Measurements from ENCODE around the gene HMGCS1.

GRCh38 chr5:43309637-43310036, 3.6 kb downstream of the HMGCS1 start:
- TF ChIP-seq CTCF (conservative IDR thresholded peaks at IDR 0.05; ENCODE audit: low read depth, low read length) (no peak), RFX5 (IDR thresholded peaks at IDR 0.05; ENCODE audit: low read depth, low read length) (no peak), USF2 (IDR thresholded peaks at IDR 0.05; ENCODE audit: low read depth, low read length) (no peak), RAD21 (IDR thresholded peaks at IDR 0.05; ENCODE audit: low read length) (no peak)
